Left forelimb (tissue), 1 donor: ENCODE results near the gene KRT36.

Source experiments
- DNase-seq: peaks from one replicate; pipeline ENCODE4 v3.0.0-alpha.2; 2018; ENCODE audit warnings: low spot score

KRT36 gene

GRCh38 chr17:41489531-41489930, at the start of gene KRT36:
TSS of gene KRT36 (minus strand) at chr17:41489910. CDS start at chr17:41489864, 46 bp downstream.
- no peak for DNase-seq

GRCh38 chr17:41539071-41539492, 49.4 kb upstream of the KRT36 start:
- no peak for DNase-seq

- DNase-seq, result no peak
Measured at GRCh38 chr17:41538565-41538991, 48.9 kb upstream of the KRT36 start.

- no peak for DNase-seq
Measured at GRCh38 chr17:41537990-41538389, 48.3 kb upstream of the KRT36 start.

GRCh38 chr17:41537614-41537954, 47.9 kb upstream of the KRT36 start:
- DNase-seq, result no peak

GRCh38 chr17:41536741-41537613, 47.3 kb upstream of the KRT36 start:
- no peak for DNase-seq

- DNase-seq, result no peak
Measured at GRCh38 chr17:41535764-41536481, 46.2 kb upstream of the KRT36 start.

GRCh38 chr17:41534899-41535546, 45.3 kb upstream of the KRT36 start:
- no peak for DNase-seq

- DNase-seq, result no peak
Measured at GRCh38 chr17:41533613-41534012, 43.9 kb upstream of the KRT36 start.

- no peak for DNase-seq
Measured at GRCh38 chr17:41532947-41533570, 43.3 kb upstream of the KRT36 start.

GRCh38 chr17:41531993-41532392, 42.3 kb upstream of the KRT36 start:
- DNase-seq, result no peak

GRCh38 chr17:41530062-41531048, 40.6 kb upstream of the KRT36 start:
- DNase-seq, result no peak

GRCh38 chr17:41529491-41529915, 39.8 kb upstream of the KRT36 start:
- no peak for DNase-seq

GRCh38 chr17:41528959-41529353, 39.2 kb upstream of the KRT36 start:
- DNase-seq, result no peak

- DNase-seq, result no peak
Measured at GRCh38 chr17:41527063-41528023, 37.6 kb upstream of the KRT36 start.

- no peak for DNase-seq
Measured at GRCh38 chr17:41524261-41524660, 34.6 kb upstream of the KRT36 start.

- DNase-seq, result no peak
Measured at GRCh38 chr17:41523787-41524186, 34.1 kb upstream of the KRT36 start.

- DNase-seq, result no peak
Measured at GRCh38 chr17:41523225-41523593, 33.5 kb upstream of the KRT36 start.

GRCh38 chr17:41522301-41523224, 32.9 kb upstream of the KRT36 start:
- no peak for DNase-seq
